Sigmoid colon (tissue), 4 donors: ENCODE measurements around the gene VTCN1.

ENCODE experiments used
- EP300 ChIP-seq, 4 donors: sonication (generic); formaldehyde crosslinking; IDR thresholded peaks; one replicate each; pipeline ENCODE4 v1.6.1; 2017; ENCODE audit warnings: antibody characterized with exemption in 4 of 4
- POLR2A ChIP-seq, 2 donors: fragments of 450-650 bp; IDR thresholded peaks; one replicate each; pipeline ENCODE4 v1.6.1; 2016; ENCODE audit warnings: antibody characterized with exemption in 2 of 2, mild to moderate bottlenecking in 2 of 2, moderate library complexity in 2 of 2
- TF ChIP-seq, protein P1 (sequence below), 4 experiments: fragments of 450-650 bp in 3 of 4; fragments of 200-600 bp in 1 of 4; IDR thresholded peaks; one replicate each; pipeline ENCODE4 v1.5.1; 2016 to 2019; ENCODE audit warnings: antibody characterized with exemption in 4 of 4, mild to moderate bottlenecking in 3 of 4, moderate library complexity in 2 of 4

DNA sequence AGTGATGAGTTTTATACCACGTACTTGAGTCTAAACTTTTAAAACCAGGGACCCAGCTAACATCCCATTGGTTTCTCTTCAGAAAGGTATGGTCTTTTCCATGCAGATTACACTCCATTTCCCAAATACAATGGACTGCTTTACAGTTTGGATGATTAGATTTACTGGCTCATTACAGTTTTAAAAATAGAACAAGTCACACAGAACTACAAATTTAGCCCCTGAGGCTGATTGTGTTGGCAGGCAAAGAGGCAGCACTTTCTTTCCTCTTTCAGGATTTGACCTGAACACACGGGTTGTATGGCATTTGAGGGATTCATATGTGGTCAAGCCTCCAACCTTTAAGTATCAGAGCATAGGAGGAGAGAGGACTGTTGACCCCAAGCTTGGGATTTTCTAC, 21.8 kb upstream of the VTCN1 start:
- TF ChIP-seq, protein P1, sequence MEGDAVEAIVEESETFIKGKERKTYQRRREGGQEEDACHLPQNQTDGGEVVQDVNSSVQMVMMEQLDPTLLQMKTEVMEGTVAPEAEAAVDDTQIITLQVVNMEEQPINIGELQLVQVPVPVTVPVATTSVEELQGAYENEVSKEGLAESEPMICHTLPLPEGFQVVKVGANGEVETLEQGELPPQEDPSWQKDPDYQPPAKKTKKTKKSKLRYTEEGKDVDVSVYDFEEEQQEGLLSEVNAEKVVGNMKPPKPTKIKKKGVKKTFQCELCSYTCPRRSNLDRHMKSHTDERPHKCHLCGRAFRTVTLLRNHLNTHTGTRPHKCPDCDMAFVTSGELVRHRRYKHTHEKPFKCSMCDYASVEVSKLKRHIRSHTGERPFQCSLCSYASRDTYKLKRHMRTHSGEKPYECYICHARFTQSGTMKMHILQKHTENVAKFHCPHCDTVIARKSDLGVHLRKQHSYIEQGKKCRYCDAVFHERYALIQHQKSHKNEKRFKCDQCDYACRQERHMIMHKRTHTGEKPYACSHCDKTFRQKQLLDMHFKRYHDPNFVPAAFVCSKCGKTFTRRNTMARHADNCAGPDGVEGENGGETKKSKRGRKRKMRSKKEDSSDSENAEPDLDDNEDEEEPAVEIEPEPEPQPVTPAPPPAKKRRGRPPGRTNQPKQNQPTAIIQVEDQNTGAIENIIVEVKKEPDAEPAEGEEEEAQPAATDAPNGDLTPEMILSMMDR (IDR thresholded peaks at IDR 0.05), result no peak
- no peak for TF ChIP-seq POLR2A (IDR thresholded peaks at IDR 0.05)
- TF ChIP-seq EP300 (IDR thresholded peaks at IDR 0.05), result no peak
